NCI-H446 treated with DMSO at 0.1 percent for 48 hours (cell line): ENCODE data around the gene KCNIP3.

Experiments
- DNase-seq: peaks from one replicate; lab custom pipeline; 2025; lab: John Stamatoyannopoulos, UW

KCNIP3 gene

DNA sequence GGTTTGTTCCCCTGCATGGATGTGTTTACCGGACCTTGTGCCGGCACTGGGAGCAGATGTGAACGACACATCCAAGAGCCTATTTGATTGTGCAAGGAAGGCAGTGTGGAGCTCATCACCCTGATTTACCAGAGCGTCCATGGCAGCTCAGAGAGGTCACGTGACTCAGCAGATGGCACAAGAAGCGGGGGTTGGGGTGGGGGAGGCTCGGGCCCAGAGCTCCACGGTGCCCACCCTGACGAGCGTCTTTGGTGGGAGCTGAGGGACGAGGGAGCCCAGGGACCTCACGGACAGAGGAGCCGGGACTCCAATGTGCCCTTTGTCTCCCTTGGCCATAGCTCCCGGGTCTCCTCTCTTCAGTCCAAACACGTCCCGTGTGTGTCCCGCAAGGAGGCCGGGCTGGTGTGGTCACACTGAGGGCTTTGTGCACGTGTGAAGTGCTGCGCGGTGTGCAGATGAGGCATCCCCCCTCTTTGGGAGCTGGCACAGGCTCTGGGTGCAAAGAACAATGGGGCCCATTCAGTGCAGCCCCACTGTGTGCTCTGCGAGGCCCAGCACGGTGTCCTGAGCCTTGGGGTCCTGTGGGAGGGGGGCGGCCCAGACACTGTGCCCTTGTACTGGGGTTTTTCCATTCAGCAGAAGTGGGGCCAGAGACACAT is 15.5 kb downstream of the KCNIP3 start:
- DNase-seq, result no peak

GRCh38 chr2:95313296-95314131 is 16.4 kb downstream of the KCNIP3 start:
- no peak for DNase-seq

DNA sequence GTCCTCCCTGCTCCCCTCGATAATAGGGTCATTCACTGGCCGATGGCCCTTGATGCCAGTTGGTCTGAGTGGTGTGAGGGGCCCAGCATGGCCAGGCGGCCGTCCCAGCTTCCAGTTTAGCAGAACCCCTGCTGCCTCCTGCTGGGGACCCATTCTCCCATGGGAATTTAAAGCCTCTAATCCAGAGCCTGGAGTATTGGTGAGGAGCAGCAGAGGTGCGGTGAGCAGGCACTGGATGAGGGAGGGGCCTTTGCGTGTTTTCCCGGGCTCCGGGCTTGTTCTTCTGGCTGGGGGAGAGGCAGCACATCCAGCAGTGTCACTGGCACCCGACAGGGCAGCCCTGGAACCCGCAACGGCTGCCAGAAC is 17.4 kb downstream of the KCNIP3 start:
- no peak for DNase-seq

DNA sequence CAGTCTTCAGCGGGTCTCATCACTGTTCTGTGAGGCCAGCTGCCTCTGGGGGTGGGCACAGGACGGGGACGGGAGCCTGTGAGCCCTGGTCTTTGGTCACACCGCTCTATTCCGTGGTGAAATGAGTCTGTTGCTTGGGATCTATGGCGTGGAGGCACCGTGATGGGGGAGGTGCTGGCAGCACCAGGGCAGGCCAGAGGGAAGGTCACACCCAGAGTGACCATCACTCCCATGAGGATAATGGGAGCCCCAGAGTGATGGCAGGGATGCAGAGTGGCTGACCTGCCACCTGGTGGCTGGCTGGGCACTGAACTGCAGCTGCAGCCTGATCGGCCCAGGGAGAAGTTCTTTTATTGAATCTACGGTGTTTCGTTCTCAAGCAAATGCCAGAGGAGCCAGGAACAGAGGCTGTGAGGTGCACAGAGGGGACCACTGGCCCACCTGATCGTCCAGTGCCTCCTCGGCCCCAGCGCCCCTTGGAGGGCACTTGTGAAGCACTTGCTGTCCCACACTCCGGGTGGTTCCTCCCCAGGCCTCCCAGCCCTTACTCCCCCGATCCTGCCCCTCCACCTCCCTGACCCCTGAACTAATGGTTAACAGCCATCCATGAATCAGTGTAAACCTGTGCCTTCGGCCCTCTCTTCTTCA is 17.9 kb downstream of the KCNIP3 start:
- no peak for DNase-seq

DNA sequence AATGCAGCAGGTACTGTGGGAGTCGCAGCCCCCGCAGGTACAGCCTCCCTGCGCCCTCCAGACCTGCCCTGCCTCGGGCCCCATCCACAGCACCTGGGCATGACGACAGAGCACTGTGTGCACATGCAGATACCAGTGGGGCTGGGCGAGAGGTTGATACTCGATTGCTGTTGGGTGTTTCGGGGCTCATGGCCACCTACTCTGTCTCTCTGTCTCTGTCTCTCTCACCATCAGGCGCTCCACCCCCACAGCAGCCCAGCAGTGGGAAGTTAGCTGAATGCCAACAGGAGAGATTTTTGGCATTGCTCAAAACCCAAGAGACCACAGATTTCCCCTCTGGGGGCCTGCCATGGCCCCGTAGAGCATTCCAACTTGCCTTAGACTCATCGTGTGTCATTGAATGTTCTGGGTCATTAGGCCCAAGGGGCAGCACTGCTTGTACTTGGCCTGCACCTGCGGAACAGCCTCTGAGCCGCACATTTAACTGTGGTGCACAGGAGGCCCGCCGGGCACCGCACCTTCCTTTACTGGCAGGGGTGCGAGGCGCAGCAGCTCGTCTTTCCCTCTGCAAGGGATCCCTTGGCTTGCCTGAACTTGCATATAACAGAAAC is 18.8 kb downstream of the KCNIP3 start:
- DNase-seq, result no peak

DNA sequence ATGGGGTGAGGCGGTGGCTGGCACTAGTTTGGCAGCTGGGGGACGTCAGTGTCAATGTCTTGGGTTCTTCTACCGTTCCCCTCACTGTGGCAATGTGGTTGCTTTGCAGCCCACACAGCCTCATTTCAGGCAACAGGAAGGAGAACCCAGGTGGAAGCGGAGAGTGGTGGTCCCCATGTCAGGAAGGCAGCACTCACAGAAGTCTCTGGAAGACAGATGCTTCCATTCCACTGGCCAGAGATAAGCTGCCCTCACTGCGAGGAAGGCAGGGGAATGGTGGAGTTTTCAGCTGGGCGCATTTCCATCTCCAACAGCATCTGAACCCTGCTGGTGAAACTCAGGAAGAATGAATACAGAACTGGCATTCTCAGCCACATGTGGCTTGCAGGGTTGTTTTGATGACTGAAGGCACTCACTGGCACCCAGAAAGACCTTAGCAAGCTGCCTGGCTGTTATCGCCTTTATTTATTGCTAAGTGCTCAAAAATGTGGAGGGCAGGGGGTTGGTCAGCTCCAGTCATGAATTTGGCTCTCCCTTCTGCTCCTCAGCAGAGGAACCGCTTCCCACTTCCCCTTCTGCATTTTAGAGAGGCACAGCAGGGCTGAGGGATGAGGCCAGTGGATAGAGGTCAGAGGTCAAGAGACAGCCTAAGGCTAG is 19.4 kb downstream of the KCNIP3 start:
- no peak for DNase-seq

DNA sequence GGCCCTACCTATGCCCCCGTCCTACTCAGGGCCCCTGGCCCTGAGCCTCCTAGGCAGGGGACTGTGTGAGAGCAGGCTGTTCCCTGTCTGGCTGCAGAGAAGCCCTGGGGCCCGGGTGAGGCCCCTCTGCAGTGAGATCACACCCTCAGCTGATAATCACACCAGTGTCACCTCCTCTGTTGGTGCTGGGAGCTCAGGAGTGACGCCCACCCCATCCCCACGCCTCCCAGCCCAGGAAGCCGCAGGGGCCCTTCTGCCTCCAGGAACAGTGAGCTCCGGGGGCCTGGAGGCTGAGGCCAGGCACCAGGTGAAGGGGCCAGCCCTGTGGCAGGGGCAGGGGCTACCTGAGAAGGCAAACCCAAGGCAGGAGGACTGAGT is 20.0 kb downstream of the KCNIP3 start:
- no peak for DNase-seq

GRCh38 chr2:95317665-95318425 is 20.7 kb downstream of the KCNIP3 start:
- no peak for DNase-seq

GRCh38 chr2:95318431-95319220 is 21.5 kb downstream of the KCNIP3 start:
- no peak for DNase-seq

DNA sequence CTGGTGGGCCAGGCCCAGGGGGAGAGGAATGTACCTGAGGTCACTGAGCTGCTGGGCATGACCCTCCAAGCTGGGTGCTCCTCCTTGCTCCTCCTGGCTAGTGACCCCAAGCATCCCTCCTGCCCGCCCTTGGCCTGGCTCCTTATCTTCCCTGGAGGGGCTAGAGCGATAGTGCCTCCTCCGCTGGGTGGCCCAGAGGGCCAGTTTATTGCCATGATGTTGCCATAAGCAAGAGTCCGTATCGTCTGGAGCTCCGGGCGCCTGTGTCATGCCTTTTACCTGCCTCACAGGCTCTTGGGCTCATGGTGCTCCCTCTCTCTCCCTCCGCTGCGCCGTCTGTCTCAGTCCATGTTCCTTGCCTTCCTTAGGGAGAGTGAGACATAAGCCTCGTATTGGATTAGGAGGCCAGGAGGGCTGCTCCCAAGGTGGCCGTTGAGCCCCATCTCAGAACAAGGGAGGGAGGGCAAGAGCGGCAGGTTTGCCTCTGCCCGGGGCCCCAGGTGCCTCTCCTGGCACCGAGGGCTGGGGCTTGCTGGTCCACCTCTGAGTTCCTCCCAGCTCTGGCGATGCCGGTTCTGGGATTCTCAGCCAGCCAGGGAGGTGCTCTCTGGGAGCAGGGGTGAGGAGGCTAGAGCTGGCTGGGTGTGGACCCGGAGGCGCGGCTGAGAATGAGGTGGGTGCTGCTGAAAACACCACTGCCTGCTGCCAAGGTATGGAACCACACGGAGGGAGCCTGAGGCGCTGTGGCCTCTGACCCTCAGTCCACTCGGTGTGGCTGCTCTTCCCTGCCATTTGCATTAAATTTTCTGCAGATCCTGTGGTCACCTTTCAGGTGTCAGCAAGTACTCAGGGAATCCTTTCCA is 22.6 kb downstream of the KCNIP3 start:
- no peak for DNase-seq

DNA sequence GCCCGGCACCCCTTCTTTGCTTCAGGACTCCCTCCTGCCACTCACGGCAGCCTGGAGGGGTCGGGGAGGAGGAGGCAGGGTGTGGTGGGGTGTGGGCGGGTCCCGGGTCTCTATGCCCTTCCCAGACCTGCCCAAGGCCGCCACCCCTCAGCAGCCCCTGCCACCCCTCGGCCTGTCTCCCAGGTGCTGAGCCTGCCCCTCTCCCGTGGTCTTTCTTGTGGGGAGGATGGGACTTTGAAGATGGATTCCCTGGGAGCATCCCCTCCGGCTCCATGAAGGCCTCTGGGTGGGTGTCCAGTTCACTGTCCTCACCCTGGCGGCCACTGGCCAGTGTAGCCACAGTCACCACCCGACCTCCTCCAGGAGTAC is 23.2 kb downstream of the KCNIP3 start:
- DNase-seq, result no peak

DNA sequence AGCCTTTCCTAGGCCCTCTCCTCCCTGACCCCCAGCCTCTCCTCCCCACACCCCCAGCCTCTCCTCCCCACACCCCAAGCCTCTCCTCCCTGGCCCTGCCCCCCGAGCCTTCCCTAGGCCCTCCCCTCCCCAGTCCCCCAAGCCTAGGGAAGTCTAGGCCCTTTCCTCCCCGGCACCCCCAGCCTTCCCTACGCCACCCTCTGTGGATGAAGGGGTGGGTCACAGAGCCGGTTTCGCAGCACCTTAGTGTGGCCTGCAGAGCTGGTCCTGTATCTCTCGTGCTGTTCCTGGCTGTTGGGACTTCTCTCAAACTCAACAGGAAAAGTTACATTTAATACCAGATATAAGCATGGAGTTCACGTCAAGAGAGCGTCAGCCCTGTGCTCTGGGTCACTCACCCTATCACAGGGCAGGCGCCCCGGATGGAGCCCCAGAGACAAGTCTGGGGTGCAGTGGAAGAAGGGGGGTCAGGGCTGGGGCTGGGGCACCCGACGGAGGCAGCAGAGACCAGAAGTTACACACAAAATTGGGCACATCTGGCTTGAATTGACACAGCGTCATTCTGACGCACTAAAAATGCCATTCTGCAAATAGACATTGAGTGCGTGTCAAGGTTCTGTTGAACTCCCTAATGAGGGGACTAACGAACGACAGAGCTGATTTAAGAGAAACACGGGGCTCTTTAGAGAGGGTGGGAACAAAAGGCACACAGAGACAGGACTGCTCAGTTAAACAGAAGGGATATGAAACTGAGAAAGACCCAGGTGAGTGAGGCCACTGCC is 24.0 kb downstream of the KCNIP3 start:
- no peak for DNase-seq

DNA sequence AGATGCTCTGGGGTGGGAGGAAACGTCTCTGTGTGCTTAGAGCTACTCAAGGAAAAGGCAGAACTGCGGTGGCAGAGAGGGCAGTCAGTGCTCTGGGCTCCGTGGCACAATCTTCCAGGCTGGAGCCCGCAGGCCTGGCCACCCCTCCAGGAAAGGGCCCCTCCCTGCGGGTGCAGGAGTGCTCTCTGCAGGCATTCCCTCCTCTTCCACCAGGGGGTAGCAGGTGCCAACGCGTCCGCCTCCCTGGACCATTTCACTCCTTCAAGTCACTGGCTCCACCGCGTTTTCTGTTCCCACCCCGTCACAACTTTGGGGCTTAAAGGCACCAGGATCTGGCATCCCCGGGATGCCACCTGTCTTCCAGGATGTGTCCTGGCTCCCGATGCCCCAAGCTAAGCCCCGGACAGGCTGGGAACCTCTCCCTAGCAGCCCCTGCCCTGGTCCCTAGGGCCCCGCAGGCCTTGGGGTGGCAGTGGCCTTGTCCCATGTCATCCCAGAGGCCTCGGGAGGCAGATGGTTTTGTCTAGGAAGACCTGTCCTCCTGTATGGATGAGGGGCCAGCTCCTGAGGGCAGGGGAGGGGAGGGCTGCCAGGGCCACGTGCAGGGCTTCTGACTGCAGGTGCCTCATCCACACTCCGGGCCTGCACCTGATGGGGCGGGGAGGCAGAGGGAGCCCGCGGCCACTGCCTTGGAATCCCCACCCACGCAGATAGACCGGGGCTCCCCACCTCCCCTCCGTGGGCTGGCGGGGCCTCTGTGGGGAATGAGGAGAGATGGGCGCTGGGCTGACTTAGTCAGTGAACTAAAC is 26.4 kb downstream of the KCNIP3 start:
- DNase-seq, result no peak

DNA sequence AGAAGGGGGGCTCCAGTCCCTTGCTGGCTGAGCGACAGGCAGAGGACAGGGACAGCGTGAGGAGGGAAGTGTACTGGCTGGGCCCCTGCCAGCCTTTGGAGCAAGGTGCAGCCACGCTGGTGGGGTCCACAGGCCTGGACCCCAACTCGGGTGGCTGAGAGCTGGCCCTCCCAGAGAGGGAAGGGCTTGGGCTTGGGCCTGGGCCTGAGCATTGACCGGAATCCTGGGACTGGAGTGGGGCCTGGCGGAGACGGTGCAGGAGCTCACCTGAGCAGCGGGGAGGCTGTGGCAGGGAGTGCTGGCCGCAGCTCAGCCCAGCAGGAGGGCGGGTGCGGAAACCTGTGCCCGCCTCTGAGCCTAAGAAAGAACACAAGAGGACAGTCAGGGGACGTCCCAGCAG is 27.9 kb downstream of the KCNIP3 start:
- no peak for DNase-seq

DNA sequence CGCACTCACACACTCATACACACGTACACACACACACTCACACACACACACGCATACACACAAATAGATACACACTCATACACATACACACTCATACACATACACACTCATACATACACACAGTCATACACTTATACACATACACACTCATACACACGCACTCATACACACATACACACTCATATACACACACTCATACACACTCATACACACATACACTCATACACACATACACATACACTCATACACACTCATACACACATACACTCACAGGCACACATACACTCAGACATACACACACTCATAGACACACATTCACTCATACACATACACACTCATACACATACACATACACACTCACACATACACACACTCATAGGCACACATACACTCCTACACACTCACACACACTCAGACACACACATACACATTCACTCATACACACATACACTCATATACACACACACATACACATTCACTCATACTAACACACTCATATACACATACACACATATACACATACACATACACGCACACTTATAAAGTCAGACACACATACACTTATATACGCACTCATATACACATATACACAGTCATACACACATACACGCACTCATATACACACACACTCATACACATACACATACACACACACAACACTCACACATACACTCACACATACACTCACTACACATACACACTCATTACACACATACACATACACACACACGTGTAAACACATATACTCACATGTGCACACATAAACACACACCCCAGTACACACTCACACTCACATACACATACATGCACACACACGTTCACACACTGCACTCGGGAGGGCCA is 28.7 kb downstream of the KCNIP3 start:
- DNase-seq, result no peak

DNA sequence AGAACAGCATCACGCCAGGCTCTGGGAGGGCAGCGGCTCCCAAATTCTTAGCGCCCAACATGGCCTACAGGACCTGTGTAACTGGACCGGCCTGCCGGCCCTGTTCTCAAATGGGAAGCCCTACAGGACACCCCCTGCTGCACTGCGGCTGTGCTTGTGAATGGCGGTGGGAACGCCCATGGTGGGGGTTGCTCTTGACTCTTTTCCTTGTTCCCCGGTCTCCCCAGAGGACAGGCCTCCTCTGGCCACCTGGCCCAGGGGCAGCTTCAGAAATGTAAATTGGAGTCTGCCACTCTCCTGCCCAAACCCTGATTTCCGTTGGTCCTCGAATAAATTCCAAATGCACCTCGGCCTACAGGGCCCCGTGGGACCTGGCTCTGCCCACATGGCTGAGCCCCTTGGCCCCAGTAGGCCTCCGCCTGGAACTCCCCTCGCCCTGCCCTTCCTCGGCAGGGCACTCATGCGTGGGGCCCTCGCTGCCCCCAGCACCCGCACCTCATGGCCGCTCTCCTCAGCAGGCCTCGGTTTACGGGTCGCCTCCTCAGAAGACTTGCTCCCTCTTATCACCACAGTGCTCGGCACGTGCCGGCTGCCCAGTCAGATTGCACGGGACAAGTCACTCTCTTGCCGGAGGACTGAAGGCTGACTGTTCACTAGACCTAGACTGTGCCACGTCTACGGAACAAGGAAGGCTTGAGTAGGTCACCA is 29.4 kb downstream of the KCNIP3 start:
- no peak for DNase-seq

DNA sequence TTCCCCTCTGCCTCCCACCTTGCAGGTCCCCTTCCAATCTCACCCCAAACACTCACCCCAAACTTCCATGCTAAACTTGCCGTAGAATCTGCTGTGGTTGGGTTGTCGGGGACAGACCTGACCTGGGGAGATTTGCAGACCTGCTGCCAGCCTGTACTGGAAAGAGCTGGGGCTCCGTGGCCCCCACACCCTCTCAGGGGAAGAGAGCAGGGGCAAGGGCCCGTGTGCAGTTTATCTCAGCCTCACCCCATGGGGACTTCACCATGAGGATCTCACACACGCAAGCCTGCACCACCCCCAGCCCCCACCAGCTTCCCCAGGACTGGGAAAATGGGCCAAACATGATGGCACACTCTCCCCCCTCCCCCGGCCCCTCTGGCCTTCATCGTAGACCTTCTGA is 30.7 kb downstream of the KCNIP3 start:
- no peak for DNase-seq
